HL-60/S4 (cell line): ENCODE measurements around the gene TRAPPC10.

Experiments used
- in situ Hi-C: fragments of 300-500 bp; cut with MboI; formaldehyde crosslinking; loops from 2 replicates; pipeline ENCODE4 v1.14.3; 2022; ENCODE audit warnings: low sequenced_read_pairs

TRAPPC10 gene

GRCh38 chr21:44011579-44012473 lies at the start of gene TRAPPC10:
Gene TRAPPC10 (plus strand): TSS chr21:44012309. CDS start chr21:44012494, 185 bp downstream.
- in situ Hi-C loops: no loop called here

- in situ Hi-C loops: loop anchor here (5.0 kb wide), 1 partner anchor 51 kb away; no protein-coding TSS in a partner anchor
Observed at GRCh38 chr21:43965911-43966585, 46.1 kb upstream of the TRAPPC10 start.

GRCh38 chr21:43966946-43967512 lies 45.1 kb upstream of the TRAPPC10 start:
- in situ Hi-C loops: loop anchor here (5.0 kb wide), 1 partner anchor 50 kb away; no protein-coding TSS in a partner anchor

GRCh38 chr21:43967981-43968380 lies 44.1 kb upstream of the TRAPPC10 start:
- in situ Hi-C loops: loop anchor here (5.0 kb wide), 1 partner anchor 49 kb away; no protein-coding TSS in a partner anchor

- in situ Hi-C loops: loop anchor here (5.0 kb wide), 1 partner anchor 49 kb away; no protein-coding TSS in a partner anchor
Observed at GRCh38 chr21:43968410-43969114, 43.5 kb upstream of the TRAPPC10 start.

- in situ Hi-C loops: loop anchor here (5.0 kb wide), 1 partner anchor 48 kb away; no protein-coding TSS in a partner anchor
Observed at GRCh38 chr21:43969115-43969444, 43.0 kb upstream of the TRAPPC10 start.

- in situ Hi-C loops: no loop called here
Observed at GRCh38 chr21:43970551-43970950, 41.6 kb upstream of the TRAPPC10 start.

- in situ Hi-C loops: no loop called here
Observed at GRCh38 chr21:43971201-43971991, 40.7 kb upstream of the TRAPPC10 start.

- in situ Hi-C loops: no loop called here
Observed at GRCh38 chr21:43971992-43972255, 40.2 kb upstream of the TRAPPC10 start.

GRCh38 chr21:43972850-43973633 lies 39.1 kb upstream of the TRAPPC10 start:
- in situ Hi-C loops: no loop called here

- in situ Hi-C loops: no loop called here
Observed at GRCh38 chr21:43973634-43973955, 38.5 kb upstream of the TRAPPC10 start.

GRCh38 chr21:43974791-43975468 lies 37.2 kb upstream of the TRAPPC10 start:
- in situ Hi-C loops: no loop called here

GRCh38 chr21:43975469-43976098 lies 36.5 kb upstream of the TRAPPC10 start:
- in situ Hi-C loops: no loop called here

GRCh38 chr21:43976661-43977060 lies 35.4 kb upstream of the TRAPPC10 start:
- in situ Hi-C loops: no loop called here

GRCh38 chr21:43978060-43978459 lies 34.0 kb upstream of the TRAPPC10 start:
- in situ Hi-C loops: no loop called here

- in situ Hi-C loops: no loop called here
Observed at GRCh38 chr21:43979654-43980053, 32.5 kb upstream of the TRAPPC10 start.

- in situ Hi-C loops: no loop called here
Observed at GRCh38 chr21:43981151-43981870, 30.8 kb upstream of the TRAPPC10 start.

- in situ Hi-C loops: no loop called here
Observed at GRCh38 chr21:43981871-43982210, 30.3 kb upstream of the TRAPPC10 start.
